ENCODE results near the gene GMPR. TPM values are rescaled to one million over a fixed set of nuclear protein-coding genes. Genes with fewer than 3 reads are reported as not detected.
"Not testable (repeated sequence)": the region's sequence is repeated elsewhere in the genome, so short reads cannot be mapped to it uniquely, and the experiment has no call there.

GMPR gene
- total RNA-seq, 1 donor from 2014 or later, result 17.6 TPM

DNA sequence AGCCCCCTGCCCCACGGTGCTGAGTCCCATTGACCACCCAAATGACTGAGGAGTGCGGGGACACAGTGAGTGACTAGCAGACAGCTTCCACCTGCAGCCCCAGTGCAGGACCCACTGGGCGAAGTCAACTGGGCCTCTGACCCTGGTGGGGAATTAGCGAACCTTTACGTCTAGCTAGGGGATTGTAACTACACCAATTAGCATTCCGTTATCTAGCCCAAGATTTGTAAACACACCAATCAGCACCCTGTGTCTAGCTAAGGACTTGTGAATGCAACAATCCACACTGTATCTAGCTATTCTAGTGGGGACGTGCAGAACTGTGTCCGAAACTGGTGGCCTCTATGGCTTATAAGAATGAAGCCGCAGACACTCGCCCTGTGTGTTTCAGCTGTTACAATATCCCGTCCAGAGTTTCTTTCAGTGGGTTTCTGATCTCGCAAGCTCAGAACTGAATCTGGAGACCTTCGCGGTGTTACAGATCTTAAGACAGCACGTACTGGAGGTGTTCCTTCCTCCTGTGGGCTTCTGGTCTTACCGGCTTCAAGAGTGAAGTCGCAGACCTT is 21.1 kb upstream of the GMPR start:
- TF ChIP-seq, protein P1, sequence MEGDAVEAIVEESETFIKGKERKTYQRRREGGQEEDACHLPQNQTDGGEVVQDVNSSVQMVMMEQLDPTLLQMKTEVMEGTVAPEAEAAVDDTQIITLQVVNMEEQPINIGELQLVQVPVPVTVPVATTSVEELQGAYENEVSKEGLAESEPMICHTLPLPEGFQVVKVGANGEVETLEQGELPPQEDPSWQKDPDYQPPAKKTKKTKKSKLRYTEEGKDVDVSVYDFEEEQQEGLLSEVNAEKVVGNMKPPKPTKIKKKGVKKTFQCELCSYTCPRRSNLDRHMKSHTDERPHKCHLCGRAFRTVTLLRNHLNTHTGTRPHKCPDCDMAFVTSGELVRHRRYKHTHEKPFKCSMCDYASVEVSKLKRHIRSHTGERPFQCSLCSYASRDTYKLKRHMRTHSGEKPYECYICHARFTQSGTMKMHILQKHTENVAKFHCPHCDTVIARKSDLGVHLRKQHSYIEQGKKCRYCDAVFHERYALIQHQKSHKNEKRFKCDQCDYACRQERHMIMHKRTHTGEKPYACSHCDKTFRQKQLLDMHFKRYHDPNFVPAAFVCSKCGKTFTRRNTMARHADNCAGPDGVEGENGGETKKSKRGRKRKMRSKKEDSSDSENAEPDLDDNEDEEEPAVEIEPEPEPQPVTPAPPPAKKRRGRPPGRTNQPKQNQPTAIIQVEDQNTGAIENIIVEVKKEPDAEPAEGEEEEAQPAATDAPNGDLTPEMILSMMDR (IDR thresholded peaks at IDR 0.05), result no peak
- ATAC-seq, result no peak
- peaks cover 4% of the 10 kb centered on the region for H3K4me1 ChIP-seq
- no peaks in the 10 kb centered on the region for H3K27me3 ChIP-seq
- H3K9me3 ChIP-seq, result no peaks in the 10 kb centered on the region
- no peak for DNase-seq
- H3K36me3 ChIP-seq, result no peaks in the 10 kb centered on the region
- no peak overlapping the region for H3K4me3 ChIP-seq
- no peak overlapping the region for H3K27ac ChIP-seq
- intact Hi-C loops (cut with DNase I), result no loop called here

DNA sequence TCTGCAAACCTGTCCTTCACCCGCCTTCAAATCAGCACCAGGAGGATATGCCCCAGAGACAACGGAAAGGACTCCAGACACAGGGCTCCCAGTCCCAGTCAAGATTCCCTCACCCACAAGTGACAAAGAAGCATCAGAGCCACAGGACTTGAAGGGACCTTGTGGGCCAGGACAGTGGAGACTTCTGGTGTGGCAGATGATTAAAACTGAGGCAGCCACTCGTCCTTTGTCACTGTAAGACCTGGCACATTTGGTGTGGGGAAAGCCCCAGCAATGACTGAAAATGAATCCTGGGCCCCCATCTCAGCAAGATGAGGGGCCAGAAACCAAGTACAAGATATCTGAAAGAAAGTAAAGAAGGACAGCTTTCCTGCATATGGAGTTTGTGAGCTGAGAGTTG is 15.6 kb upstream of the GMPR start:
- TF ChIP-seq, protein P1 (IDR thresholded peaks at IDR 0.05), result no peak
- no peaks in the 10 kb centered on the region for H3K27me3 ChIP-seq
- no peaks in the 10 kb centered on the region for H3K9me3 ChIP-seq
- H3K4me1 ChIP-seq, result no peaks in the 10 kb centered on the region
- DNase-seq (no peak), ATAC-seq (no peak)
- H3K27ac ChIP-seq, result no peak overlapping the region
- no peaks in the 10 kb centered on the region for H3K36me3 ChIP-seq
- H3K4me3 ChIP-seq, result no peak overlapping the region
- intact Hi-C loops (cut with DNase I), result no loop called here

DNA sequence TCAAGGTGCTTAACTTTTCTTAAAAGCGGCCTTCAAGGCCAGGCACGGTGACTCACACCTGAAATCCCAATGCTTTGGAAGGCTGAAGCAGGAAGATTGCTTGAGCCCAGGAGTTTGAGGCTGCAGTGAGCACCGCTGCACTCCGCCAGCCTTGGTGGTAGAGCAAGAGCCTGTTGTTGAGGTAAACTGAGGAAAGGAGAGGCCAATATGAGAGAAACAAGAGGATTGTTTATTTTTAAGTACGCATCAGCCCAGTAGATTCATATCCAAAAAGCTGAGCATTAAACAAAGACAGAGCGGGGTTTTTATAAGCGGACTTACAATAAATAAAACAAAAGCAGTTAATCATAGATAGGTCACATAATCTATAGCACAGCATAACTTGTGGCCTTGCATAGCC is 15.0 kb upstream of the GMPR start:
- Histone ChIP-seq H3K4me1 (no peaks in the 10 kb centered on the region), H3K9me3 (no peaks in the 10 kb centered on the region), H3K36me3 (no peaks in the 10 kb centered on the region), H3K4me3 (no peak overlapping the region), H3K27ac (no peak overlapping the region), H3K27me3 (no peaks in the 10 kb centered on the region)
- intact Hi-C loops (cut with DNase I), result no loop called here
- DNase-seq, result no peak
- ATAC-seq, result no peak
- TF ChIP-seq, protein P1 (IDR thresholded peaks at IDR 0.05), result no peak

DNA sequence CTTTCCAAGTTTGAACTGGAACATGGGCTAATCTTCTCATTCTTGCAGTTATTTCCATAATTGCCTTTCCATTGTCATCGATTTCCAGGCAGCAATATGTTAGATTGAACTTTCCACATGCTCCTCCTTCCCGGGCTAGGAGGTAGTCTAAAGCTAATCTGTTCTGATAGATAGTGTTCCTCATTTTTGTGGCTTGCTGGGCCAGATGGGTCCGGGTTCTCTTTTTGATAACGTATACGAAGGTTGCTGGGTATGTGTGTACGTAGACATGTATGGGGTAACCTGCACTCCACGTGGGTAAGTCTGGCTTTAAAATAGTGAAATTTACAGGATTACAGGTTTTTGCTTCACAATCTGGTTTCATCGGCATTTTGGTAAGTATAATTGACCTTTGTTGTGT is 14.0 kb upstream of the GMPR start:
- no peaks in the 10 kb centered on the region for H3K9me3 ChIP-seq
- ATAC-seq, result no peak
- no peaks in the 10 kb centered on the region for H3K36me3 ChIP-seq
- TF ChIP-seq, protein P1 (IDR thresholded peaks at IDR 0.05), result no peak
- H3K4me1 ChIP-seq, result peaks cover 6% of the 10 kb centered on the region
- no peak overlapping the region for H3K4me3 ChIP-seq
- no peak overlapping the region for H3K27ac ChIP-seq
- intact Hi-C loops (cut with DNase I), result no loop called here
- no peak for DNase-seq
- no peaks in the 10 kb centered on the region for H3K27me3 ChIP-seq

DNA sequence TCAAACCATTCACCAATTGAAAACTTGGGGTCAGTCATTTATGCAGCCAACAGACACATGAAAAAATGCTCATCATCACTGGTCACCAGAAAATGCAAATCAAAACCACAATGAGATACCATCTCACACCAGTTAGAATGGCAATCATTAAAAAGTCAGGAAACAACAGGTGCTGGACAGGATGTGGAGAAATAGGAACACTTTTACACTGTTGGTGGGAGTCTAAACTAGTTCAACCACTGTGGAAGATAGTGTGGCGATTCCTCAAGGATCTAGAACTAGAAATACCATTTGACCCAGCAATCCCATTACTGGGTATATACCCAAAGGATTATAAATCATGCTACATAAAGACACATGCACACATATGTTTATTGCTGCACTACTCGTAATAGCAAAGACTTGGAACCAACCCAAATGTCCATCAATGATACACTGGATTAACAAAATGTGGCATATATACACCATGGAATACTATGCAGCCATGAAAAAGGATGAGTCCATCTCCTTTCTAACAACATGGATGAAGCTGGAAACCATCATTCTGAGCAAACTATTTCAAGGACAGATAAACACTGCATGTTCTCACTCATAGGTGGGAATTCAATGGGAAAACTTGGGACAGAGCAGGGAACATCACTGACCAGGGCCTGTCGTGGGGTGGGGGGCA is 13.2 kb upstream of the GMPR start:
- DNase-seq; H3K36me3 ChIP-seq; ATAC-seq; H3K27me3 ChIP-seq; intact Hi-C loops (cut with DNase I); H3K27ac ChIP-seq; H3K4me3 ChIP-seq; H3K9me3 ChIP-seq: not testable (repeated sequence)
- peaks cover 11% of the 10 kb centered on the region for H3K4me1 ChIP-seq

DNA sequence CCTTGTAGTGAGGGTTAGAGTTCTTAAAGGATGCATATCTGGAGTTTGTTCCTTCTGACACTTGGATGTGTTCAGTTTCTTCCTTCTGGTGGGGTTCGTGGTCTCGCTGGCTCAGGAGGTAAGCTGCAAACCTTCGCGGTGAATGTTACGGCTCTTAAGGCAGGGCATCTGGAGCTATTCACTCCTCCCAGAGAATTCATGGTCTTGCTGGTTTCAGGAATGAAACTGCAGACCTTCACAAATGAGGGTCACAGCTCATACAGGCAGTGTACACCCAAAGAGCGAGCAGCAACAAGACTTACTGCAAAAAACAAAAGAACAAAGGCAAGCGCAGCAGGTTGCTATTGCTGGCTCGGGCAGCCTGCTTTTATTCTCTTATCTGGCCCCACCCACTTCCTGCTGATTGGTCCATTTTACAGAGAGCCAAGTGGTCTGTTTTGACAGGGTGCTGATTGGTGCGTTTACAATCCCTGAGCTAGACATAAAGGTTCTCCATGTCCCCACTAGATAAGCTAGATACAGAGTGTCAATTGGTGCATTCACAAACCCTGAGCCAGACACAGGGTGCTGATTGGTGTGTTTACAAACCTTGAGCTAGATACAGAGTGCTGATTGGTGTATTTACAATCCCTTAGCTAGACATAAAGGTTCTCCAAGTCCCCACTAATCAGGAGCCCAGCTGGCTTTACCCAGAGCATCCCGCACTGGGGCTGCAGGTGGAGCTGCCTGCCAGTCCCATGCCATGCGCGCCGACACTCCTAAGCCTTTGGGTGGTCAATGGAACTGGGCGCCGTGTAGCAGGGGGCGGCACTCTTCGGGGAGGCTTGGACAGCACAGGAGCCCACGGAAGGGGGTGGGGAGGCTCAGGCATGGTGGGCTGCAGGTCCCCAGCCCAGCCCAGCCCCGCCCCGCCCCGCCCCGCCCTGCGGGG is 12.0 kb upstream of the GMPR start:
- H3K36me3 ChIP-seq; H3K4me3 ChIP-seq; intact Hi-C loops (cut with DNase I); DNase-seq; ATAC-seq; H3K9me3 ChIP-seq; H3K27ac ChIP-seq; H3K27me3 ChIP-seq: not testable (repeated sequence)
- peaks cover 11% of the 10 kb centered on the region for H3K4me1 ChIP-seq

Measured in upper lobe of right lung (tissue), 1 donor.